Chondrocyte (in vitro differentiated cells): ENCODE measurements around the gene NECTIN1. TPM values are rescaled to one million over a fixed set of nuclear protein-coding genes. Genes with fewer than 3 reads are reported as not detected.

Source experiments
- DNase-seq: peaks from one replicate; pipeline ENCODE4 v3.0.0; 2021; ENCODE audit warnings: mixed read lengths, low spot score
- H3K27ac Mint-ChIP-seq: one replicate; pipeline ENCODE4 v1.8.0; 2021; ENCODE audit warnings: mild to moderate bottlenecking, moderate library complexity, mixed read lengths; ENCODE audit not compliant: unreplicated experiment
- H3K27me3 Mint-ChIP-seq: 2 replicates; pipeline ENCODE4 v1.8.0; 2021; ENCODE audit warnings: low read depth, mixed read lengths
- H3K36me3 Mint-ChIP-seq: 2 replicates; pipeline ENCODE4 v1.8.0; 2021; ENCODE audit warnings: low read depth, mixed read lengths
- H3K4me1 Mint-ChIP-seq: 2 replicates; pipeline ENCODE4 v1.8.0; 2021; ENCODE audit warnings: low read depth, mild to moderate bottlenecking, mixed read lengths
- H3K4me3 Mint-ChIP-seq: one replicate; pipeline ENCODE4 v1.8.0; 2021; ENCODE audit warnings: mild to moderate bottlenecking, moderate library complexity, mixed read lengths; ENCODE audit not compliant: unreplicated experiment
- H3K9me3 Mint-ChIP-seq: 2 replicates; pipeline ENCODE4 v1.8.0; 2021; ENCODE audit warnings: low read depth, mixed read lengths
- CTCF ChIP-seq: fragments of 200-600 bp; sonication (generic); IDR thresholded peaks from 2 replicates; pipeline ENCODE4 v1.5.0; 2021; ENCODE audit warnings: antibody characterized with exemption, mild to moderate bottlenecking, moderate library complexity
- total RNA-seq: library from RNA; stranded (reverse); gene quantifications from 3 replicates; pipeline ENCODE4 v1.2.1, GENCODE V29; 2021

NECTIN1 gene
- total RNA-seq, 1 donor from 2014 or later: 9.1 TPM

- peak; percentile 37 for DNase-seq
- no peaks in the 10 kb centered on the region for H3K36me3 Mint-ChIP-seq
- H3K4me1 Mint-ChIP-seq: no peaks in the 10 kb centered on the region
- TF ChIP-seq CTCF: no peak
- no peak overlapping the region for H3K27ac Mint-ChIP-seq
- no peaks in the 10 kb centered on the region for H3K9me3 Mint-ChIP-seq
- no peak overlapping the region for H3K4me3 Mint-ChIP-seq
- peaks cover 39% of the 10 kb centered on the region for H3K27me3 Mint-ChIP-seq
These were observed 45.3 kb upstream of the NECTIN1 start for GRCh38 chr11:119774172-119774763.

GRCh38 chr11:119772641-119773415 lies 43.8 kb upstream of the NECTIN1 start:
- peak; percentile 36 for DNase-seq
- Mint-ChIP-seq H3K27ac (no peak overlapping the region), H3K27me3 (peaks cover 48% of the 10 kb centered on the region), H3K36me3 (peaks cover 1% of the 10 kb centered on the region), H3K9me3 (peaks cover 3% of the 10 kb centered on the region), H3K4me3 (no peak overlapping the region), H3K4me1 (no peaks in the 10 kb centered on the region)
- no peak for TF ChIP-seq CTCF

GRCh38 chr11:119772076-119772475 lies 43.1 kb upstream of the NECTIN1 start:
- H3K4me3 Mint-ChIP-seq: no peak overlapping the region
- H3K4me1 Mint-ChIP-seq: no peaks in the 10 kb centered on the region
- H3K27me3 Mint-ChIP-seq: peaks cover 54% of the 10 kb centered on the region
- H3K36me3 Mint-ChIP-seq: peaks cover 3% of the 10 kb centered on the region
- DNase-seq: no peak
- peaks cover 10% of the 10 kb centered on the region for H3K9me3 Mint-ChIP-seq
- H3K27ac Mint-ChIP-seq: no peak overlapping the region
- TF ChIP-seq CTCF: no peak

- peaks cover 16% of the 10 kb centered on the region for H3K9me3 Mint-ChIP-seq
- H3K4me1 Mint-ChIP-seq: no peaks in the 10 kb centered on the region
- no peak for TF ChIP-seq CTCF
- no peak overlapping the region for H3K27ac Mint-ChIP-seq
- peaks cover 54% of the 10 kb centered on the region for H3K27me3 Mint-ChIP-seq
- no peak overlapping the region for H3K4me3 Mint-ChIP-seq
- peaks cover 6% of the 10 kb centered on the region for H3K36me3 Mint-ChIP-seq
- DNase-seq: no peak
These were observed 42.3 kb upstream of the NECTIN1 start for GRCh38 chr11:119771172-119771770.

GRCh38 chr11:119765628-119766027 lies 36.6 kb upstream of the NECTIN1 start:
- Mint-ChIP-seq H3K4me1 (peaks cover 21% of the 10 kb centered on the region), H3K9me3 (peaks cover 16% of the 10 kb centered on the region), H3K4me3 (no peak overlapping the region), H3K27me3 (peaks cover 40% of the 10 kb centered on the region), H3K27ac (no peak overlapping the region), H3K36me3 (peaks cover 6% of the 10 kb centered on the region)
- no peak for DNase-seq
- TF ChIP-seq CTCF: no peak
